GM19328 (cell line): ENCODE measurements around the gene NT5DC4.
"Not testable (repeated sequence)": the region's sequence is repeated elsewhere in the genome, so short reads cannot be mapped to it uniquely, and the experiment has no call there.

Experiments used
- ATAC-seq: cut with Tn5 transposase; IDR thresholded peaks from one replicate; pipeline ENCODE4 v1.9.1; 2021; ENCODE audit warnings: mild to moderate bottlenecking, moderate library complexity; ENCODE audit not compliant: unreplicated experiment

NT5DC4 gene

GRCh38 chr2:112699984-112700667, 20.7 kb upstream of the NT5DC4 start:
- ATAC-seq: no peak

GRCh38 chr2:112701052-112701451, 19.8 kb upstream of the NT5DC4 start:
- ATAC-seq: no peak

- ATAC-seq: no peak
Observed at GRCh38 chr2:112703684-112704083, 17.1 kb upstream of the NT5DC4 start.

GRCh38 chr2:112705575-112705974, 15.2 kb upstream of the NT5DC4 start:
- ATAC-seq: no peak

GRCh38 chr2:112706170-112706664, 14.6 kb upstream of the NT5DC4 start:
- no peak for ATAC-seq

- not testable (repeated sequence) for ATAC-seq
Observed at GRCh38 chr2:112706947-112707346, 13.9 kb upstream of the NT5DC4 start.

GRCh38 chr2:112708968-112709367, 11.9 kb upstream of the NT5DC4 start:
- no peak for ATAC-seq

DNA sequence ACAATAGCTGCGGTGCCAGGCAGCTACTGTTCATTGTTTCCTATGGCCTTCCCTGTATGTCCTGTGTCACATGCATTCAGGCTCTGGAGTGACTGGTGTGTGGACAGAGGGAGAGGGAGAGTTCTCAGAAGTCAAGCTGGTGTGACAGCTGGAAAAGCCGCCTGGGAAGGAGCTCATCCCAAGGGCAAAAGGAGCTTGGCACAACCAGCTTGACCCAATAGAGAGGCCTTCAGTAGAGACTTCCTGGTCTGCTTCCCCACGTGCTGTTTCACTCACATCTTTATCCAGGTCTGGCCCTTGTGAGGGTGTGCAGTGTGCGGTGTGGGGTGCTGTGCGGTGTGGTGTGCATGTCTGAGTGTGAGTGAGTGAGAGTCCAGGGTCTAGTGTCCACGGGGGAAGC, 11.1 kb upstream of the NT5DC4 start:
- no peak for ATAC-seq

DNA sequence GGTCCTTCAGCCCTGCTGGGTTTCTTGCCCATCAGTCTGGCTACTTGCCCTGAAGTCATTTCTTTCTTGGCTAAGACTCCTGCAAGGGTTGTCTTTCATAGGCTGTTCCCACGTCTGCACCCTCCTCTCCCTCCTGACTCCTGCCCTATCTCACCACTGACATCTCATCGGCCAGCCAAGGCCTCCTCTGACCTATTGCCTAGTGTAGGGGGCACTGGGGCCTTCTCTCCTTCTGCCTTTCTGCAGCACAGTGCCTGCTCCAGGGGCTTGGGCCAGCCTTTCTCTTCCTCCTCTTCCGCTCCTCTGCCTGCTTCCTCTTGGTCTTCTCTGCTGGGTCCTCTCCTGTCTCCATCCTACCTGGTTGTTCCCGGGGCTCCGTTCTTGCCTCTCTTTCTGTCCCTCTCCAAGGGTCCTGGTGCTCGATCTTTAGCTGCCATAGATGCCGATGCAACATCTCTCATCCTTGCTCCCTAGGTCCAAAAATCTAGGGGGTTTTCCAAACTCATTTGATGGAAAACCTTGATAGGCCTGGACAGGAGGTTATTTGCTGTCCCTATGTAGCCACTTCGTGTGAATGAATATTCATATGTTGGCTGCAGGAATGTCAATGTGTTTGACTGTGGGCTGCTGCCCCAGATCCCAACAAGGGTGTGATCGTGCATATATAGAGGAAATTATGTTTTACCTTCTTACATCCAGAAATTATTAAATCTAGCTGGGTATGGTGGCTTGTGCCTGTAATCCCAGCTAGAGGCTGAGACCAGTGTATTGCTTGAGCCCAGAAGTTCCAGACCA, 9.7 kb upstream of the NT5DC4 start:
- no peak for ATAC-seq

DNA sequence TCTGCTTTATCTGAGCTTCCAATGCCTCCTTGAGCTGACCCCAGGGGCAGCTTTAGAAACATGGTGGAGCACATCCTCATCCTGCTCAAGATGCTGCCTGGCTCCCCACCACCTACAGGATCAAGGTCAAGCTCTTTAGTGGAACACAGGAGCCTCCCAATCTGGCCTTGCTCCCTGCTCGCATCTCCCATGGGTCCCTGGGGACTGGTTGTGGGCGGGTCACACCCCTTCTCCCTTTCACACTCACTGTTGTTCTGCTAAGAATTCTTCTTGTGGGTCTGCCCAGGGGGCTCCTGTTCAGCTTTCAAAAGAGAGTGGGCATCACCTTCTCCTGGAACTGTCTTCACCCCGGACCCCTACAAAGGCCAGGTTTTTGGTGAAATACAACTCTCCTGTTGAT, 8.4 kb upstream of the NT5DC4 start:
- no peak for ATAC-seq

GRCh38 chr2:112712903-112713584, 7.8 kb upstream of the NT5DC4 start:
- ATAC-seq: no peak

DNA sequence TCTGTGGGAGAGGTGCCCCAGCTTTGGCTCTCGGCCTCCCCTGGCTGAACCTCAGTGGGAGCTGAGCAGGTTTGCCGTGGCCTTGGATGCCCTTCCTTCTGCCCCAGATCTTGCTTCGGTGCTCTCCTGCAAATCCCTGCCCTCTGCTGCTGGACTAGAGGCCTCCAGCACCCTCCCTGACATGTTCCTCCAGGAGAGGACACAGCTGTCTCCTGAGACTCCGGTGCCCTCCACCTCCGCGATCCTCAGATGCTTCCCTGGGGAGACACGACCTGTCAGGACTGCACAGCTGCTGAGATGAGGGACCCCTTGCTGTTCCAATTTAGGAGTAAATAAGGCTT, 7.3 kb upstream of the NT5DC4 start:
- ATAC-seq: no peak

DNA sequence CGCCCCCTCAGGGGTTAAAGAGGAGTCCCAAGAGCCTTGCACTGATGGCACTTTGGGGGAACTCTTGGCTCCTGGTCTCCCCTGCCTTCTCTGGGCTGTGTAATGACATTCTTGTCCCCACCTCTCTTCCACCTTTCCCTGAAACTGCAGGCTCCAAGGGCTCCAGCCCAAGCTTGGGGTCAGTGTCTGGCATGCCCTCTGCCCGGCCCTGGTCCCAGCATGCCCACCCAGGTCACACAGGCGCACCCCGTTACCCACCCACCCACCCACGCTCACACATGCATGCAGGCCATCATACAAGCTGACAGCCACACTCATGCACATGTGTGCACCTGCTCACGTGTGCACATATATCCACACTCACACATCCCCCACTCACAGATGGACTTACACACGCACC, 6.9 kb upstream of the NT5DC4 start:
- no peak for ATAC-seq

GRCh38 chr2:112714331-112714730, 6.5 kb upstream of the NT5DC4 start:
- ATAC-seq: no peak

DNA sequence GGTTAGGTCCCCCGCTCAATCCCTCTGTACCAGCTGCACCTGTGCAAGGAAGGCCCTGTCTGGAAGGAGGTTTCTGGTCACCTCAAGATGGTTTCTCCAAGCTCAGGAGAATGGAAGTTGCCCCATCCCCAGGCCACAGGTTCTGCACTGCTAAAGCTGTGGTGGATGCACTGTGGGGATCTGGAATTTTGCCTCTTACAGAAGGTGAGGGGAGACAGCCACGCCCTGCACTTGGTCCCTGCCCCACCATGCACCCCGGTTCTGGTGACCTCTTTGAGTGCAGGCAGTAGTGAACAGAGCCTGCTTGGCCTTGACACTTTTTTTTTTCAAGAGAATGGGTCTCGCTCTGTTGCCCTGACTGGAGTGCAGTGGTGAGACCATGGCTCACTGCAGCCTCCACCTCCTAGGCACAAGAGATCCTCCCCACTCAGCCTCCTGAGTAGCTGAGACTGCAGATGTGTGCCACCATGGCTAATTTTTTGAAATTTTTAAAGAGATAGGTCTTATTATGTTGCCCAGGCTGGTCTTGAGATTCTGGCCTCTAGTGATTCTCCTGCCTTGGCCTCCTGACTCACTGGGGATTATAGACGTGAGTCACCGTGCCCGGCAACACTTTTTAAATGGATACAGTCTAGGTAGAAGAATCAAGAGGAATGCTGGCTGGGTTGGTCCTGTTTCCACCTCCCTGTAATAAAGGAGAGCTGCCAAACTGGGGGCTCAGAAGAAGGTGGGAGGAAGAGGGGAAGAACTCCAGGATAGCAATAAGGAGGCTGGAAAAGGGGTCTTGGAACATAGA, 5.8 kb upstream of the NT5DC4 start:
- ATAC-seq: no peak

DNA sequence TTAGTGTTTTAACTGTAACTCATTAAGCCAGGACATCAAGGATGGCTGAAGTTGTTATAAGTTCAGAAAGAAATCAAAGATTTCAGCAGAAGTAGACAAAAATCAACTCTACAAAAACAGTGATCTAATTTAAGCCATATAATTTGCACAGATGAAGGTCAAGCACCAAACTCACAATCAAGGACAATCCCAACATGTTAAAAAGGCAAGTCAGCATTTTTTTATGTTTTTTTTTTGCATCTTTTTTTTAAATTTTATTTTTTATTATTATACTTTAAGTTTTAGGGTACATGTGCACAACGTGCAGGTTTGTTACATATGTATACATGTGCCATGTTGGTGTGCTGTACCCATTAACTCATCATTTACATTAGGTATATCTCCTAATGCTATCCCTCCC, 4.7 kb upstream of the NT5DC4 start:
- not testable (repeated sequence) for ATAC-seq

- ATAC-seq: not testable (repeated sequence)
Observed at GRCh38 chr2:112716826-112717352, 3.9 kb upstream of the NT5DC4 start.

DNA sequence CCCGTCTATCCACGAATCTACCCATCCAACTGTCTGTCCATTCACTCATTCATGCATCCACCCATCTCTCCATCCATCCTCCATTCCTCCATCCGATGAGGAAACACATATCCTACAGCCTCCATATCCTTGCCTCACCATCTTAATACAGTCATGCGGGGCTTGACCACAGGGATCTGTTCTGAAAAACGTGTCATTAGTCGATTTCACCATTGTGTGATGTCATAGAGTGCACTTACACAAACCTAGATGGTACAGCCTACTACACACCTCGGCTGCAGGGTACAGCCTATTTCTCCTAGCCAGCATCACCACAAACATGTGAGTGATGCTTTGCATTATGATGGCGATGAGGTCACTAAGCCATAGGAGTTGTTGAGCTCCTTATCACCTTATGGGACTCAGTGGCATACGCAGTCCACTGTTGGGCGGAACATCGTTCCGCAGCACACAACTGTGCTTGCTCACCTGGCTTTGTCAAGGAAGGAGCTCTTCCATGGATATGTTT, 1.9 kb upstream of the NT5DC4 start:
- ATAC-seq: no peak

DNA sequence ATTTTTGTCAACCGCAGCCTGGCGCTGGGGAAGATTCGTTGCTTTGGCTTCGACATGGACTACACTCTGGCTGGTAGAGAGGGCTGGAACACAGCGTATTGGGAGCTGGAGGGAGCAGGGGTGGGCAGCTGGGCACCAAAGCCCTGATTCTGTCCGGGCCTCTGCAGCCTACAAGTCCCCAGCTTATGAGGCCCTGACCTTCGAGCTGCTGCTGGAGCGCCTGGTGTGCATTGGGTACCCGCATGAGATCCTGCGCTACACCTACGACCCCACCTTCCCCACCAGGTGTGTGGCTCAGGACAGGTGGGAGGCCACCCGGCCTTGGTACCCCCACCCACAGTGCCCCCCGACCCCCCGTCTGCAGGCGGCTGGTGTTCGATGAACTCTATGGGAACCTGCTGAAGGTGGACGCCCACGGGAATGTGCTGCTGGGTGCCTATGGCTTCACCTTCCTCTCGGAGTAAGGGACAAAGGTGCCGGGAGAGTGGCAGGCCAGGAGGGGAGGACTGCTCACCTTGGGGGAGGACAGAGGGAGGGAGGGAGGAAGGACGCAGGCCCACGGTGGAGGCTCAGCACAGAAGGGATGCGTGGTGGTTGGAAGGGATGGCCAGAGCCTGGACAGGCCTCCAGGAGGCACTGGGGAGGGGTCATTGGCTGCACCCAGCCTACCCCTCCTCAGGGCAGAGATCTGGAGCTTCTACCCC, 1.2 kb downstream of the NT5DC4 start:
- no peak for ATAC-seq
